Measurements from ENCODE around the gene VPS16. TPM values are rescaled to one million over a fixed set of nuclear protein-coding genes. Genes with fewer than 3 reads are reported as not detected.

Gene VPS16
- total and polyA plus RNA-seq, 4 donors: 14.5 to 24.3 (median 16.1) TPM

GRCh38 chr20:2875690-2876203 lies 35.2 kb downstream of the VPS16 start:
- H3K36me3 ChIP-seq (ENCODE audit: control insufficient read depth in 4 of 4, insufficient read depth in 3 of 4, low read depth in 1 of 4, low read length in 3 of 4): no peaks in the 10 kb centered on the region
- H3K27me3 ChIP-seq (ENCODE audit: control insufficient read depth in 4 of 4, insufficient read depth in 4 of 4, low read length in 3 of 4): no peaks in the 10 kb centered on the region
- no peak for DNase-seq (ENCODE audit: low spot score)
- peaks cover 4 to 30% (median 21%) of the 10 kb centered on the region in 4 donors for H3K4me1 ChIP-seq (ENCODE audit: control insufficient read depth in 4 of 4, insufficient read depth in 4 of 4, low read length in 3 of 4)
- H3K9me3 ChIP-seq (ENCODE audit: control insufficient read depth in 4 of 4, low read length in 3 of 4): no peaks in the 10 kb centered on the region
- WGBS: 95% methylated on average over 5 of the region's 5 CpGs
- H3K4me3 ChIP-seq (ENCODE audit: low read depth in 1 of 3, low read length in 3 of 3): no peak overlapping the region
- no peak overlapping the region for H3K27ac ChIP-seq (ENCODE audit: low read depth in 1 of 2, low read length in 2 of 2)
- H3K9ac ChIP-seq (ENCODE audit: low read depth in 1 of 2, low read length in 2 of 2): no peak overlapping the region
- TF ChIP-seq CTCF (IDR thresholded peaks at IDR 0.05; ENCODE audit: low read depth, low read length, missing input control) (no peak), RAD21 (IDR thresholded peaks at IDR 0.05) (no peak), EGR1 (IDR thresholded peaks at IDR 0.05; ENCODE audit: low read depth in 2 of 2) (no peak), REST (IDR thresholded peaks at IDR 0.05) (no peak), TAF1 (conservative IDR thresholded peaks at IDR 0.05) (no peak)

GRCh38 chr20:2878515-2878914 lies 38.0 kb downstream of the VPS16 start:
- H3K4me1 ChIP-seq (ENCODE audit: control insufficient read depth in 4 of 4, insufficient read depth in 4 of 4, low read length in 3 of 4): peaks cover 1 to 17% (median 10%) of the 10 kb centered on the region in 4 donors
- no peaks in the 10 kb centered on the region for H3K27me3 ChIP-seq (ENCODE audit: control insufficient read depth in 4 of 4, insufficient read depth in 4 of 4, low read length in 3 of 4)
- H3K36me3 ChIP-seq (ENCODE audit: control insufficient read depth in 4 of 4, insufficient read depth in 3 of 4, low read depth in 1 of 4, low read length in 3 of 4): no peaks in the 10 kb centered on the region
- no peaks in the 10 kb centered on the region for H3K9me3 ChIP-seq (ENCODE audit: control insufficient read depth in 4 of 4, low read length in 3 of 4)
- DNase-seq (ENCODE audit: low spot score): no peak
- H3K4me3 ChIP-seq (ENCODE audit: low read depth in 1 of 3, low read length in 3 of 3): no peak overlapping the region
- H3K27ac ChIP-seq (ENCODE audit: low read depth in 1 of 2, low read length in 2 of 2): no peak overlapping the region
- 99% methylated on average over 1 of the region's 1 CpG for WGBS
- no peak for TF ChIP-seq RAD21 (IDR thresholded peaks at IDR 0.05)
- TF ChIP-seq EGR1 (IDR thresholded peaks at IDR 0.05; ENCODE audit: low read depth in 2 of 2): no peak
- no peak for TF ChIP-seq NR2F2 (IDR thresholded peaks at IDR 0.05)
- TF ChIP-seq FOXA2 (IDR thresholded peaks at IDR 0.05): no peak
- no peak for TF ChIP-seq CTCF (IDR thresholded peaks at IDR 0.05; ENCODE audit: low read depth, low read length, missing input control)
- no peak for TF ChIP-seq JUND (IDR thresholded peaks at IDR 0.05)
- no peak for TF ChIP-seq RXRA (IDR thresholded peaks at IDR 0.05)
- no peak for TF ChIP-seq TAF1 (conservative IDR thresholded peaks at IDR 0.05)
- TF ChIP-seq SP1 (IDR thresholded peaks at IDR 0.05): no peak
- H3K9ac ChIP-seq (ENCODE audit: low read depth in 1 of 2, low read length in 2 of 2): no peak overlapping the region
